ENCODE data around the gene POLD1.

Gene POLD1

DNA sequence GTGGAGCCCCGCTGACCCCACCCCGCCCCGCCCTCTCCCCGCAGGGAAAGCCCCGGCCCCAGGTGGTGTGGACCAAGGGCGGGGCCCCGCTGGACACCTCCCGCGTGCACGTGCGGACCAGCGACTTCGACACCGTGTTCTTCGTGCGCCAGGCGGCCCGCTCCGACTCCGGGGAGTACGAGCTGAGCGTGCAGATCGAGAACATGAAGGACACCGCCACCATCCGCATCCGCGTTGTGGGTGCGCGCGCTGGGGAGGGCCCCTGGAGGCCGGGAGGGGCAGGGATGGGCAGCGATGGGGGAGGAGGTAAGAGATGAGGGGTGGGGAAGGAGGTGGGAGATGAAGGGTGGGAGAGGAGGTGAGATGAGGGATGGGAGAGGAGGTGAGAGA, 74.9 kb downstream of the POLD1 start:
- Histone ChIP-seq H3K4me3 (no peak overlapping the region), H3K27ac (no peak overlapping the region)

DNA sequence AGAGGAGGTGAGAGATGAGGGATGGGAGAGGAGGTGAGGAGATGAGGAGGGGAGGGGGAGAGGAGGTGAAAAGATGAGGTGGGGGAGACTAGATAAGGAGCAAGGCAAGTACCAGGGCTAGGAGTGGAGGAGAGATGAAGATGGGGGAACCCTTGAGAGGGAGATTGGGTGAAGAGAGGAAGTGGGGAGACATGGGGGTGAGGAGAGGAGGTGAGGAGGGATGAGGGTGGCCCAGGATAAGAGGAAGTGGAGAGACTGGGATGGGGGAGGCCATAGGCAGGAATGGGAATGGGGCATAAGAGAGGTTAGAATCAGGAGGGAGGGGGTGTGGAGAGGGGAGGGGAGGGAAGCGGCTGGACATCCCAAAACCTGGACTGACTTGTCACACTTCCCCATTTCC, 75.5 kb downstream of the POLD1 start:
- Histone ChIP-seq H3K4me3 (no peak overlapping the region), H3K27ac (no peak overlapping the region)

DNA sequence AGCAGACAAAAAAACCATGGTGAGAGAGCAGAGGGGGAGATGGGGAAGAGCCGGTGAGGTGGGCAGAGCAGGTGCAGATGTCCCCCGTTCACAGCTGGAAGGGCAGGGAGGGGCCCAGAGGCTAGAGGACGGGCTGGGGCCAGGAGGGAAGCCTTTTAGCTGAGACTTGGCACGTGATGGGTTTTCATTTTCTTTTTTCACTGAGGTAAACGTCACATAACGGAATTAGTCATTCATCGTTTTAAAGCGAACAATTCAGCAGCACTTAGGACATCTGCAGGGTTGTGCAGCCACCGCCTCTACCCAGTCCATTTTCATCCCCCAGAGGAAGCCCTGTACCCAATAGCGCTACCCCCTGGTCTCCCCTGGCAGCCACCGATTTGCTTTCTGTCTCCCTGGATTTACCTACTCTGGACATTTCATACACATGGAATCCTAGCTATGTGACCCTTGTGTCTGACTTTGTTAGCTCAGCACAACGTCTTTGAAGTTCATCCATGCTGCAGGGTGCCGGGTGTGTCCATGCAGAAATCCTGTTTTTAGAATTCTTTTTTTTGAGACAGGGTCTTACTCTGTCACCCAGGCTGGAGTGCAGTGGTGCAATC, 76.1 kb downstream of the POLD1 start:
- no peak overlapping the region for H3K4me3 ChIP-seq
- H3K27ac ChIP-seq: no peak overlapping the region

DNA sequence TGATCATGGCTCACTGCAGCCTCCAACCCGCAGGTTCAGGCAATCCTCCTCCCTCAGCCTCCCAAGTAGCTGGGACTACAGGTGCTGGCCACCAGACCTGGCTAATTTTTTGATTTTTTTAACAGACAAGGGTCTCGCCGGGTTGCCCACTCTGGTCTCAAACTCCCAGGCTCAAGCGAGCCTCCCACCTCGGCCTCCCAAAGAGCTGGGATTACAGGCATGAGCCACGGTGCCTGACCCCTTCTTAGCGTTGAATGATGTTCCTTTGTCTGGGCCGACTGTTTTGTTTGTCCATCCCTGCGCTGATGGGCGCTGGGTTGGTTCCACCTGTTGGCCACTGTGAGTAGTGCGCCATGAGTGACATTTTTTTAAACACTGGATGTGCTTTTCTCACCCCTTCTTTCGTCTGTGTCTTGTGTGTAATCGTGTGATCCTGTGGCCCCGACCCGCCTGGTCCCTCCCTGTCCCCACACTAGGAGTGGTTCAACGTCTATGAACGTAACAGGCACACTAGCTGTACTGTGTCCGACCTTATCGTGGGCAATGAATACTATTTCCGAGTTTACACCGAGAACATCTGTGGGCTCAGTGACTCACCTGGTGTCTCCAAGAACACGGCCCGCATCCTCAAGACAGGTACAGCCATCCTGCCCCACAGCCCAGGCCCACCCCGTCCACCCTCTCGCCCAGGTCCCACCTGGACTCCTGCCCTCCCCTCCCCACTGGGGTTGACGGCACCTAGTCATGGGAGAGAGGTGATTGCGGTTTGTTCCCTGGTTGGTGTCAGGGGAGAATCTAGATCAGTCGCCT, 77.1 kb downstream of the POLD1 start:
- Histone ChIP-seq H3K27ac (no peak overlapping the region), H3K4me3 (no peak overlapping the region)

DNA sequence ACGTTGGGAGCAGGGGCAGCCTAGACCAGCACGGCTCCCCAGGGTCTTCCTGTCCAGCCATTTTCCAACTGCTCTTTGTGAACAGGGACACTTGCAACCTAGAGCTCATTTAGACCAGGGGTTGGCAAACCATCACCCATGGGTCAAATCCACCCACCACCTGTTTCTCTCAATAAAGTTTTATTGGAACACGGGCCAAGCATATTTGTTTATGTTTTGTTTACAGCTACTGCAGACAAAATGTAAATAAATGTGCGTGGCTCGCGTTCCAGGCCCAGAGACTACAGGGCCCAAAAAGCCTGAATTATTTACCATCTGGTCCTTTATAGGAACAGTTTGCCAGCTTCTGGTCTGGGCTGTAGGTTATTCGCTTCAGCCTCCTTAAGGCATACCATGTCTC, 78.8 kb downstream of the POLD1 start:
- Histone ChIP-seq H3K27ac (no peak overlapping the region), H3K4me3 (no peak overlapping the region)

DNA sequence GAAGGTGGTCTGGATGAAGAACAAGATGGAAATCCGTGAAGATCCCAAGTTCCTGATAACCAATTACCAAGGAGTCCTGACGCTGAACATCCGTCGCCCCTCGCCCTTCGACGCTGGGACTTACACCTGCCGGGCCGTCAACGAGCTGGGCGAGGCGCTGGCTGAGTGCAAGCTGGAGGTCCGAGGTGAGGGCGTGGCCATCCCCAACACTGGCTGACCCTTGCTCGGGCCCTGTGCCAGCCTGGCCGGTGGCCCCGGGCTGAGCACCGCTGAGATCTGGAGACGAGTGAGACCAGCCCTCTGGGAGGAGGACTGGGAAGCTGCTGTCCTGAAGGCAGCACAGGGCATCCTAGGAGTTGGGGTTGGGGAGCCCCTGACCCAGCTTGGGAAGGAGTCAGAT, 80.2 kb downstream of the POLD1 start:
- H3K27ac ChIP-seq: no peak overlapping the region
- H3K4me3 ChIP-seq: no peak overlapping the region

DNA sequence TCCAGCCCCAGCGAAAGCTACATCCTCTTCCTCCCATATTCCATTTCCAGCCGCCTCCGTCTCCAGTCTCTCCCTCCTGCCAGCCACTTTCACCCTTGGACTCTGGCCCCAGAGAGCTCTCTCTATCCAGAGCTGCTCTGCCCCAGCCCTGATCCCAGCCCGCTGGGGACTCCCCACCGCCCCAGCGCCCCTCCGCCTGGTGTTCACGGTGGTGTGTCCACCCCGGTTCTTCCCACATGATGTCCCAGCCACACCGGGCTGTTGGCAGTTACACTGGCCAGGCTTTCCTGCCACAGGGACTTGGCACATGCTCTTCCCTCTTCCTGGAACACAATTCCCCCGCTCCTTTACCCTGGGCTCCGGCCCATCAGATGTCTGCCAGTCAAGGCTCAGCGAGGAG, 80.9 kb downstream of the POLD1 start:
- Histone ChIP-seq H3K4me3 (no peak overlapping the region), H3K27ac (no peak overlapping the region)

DNA sequence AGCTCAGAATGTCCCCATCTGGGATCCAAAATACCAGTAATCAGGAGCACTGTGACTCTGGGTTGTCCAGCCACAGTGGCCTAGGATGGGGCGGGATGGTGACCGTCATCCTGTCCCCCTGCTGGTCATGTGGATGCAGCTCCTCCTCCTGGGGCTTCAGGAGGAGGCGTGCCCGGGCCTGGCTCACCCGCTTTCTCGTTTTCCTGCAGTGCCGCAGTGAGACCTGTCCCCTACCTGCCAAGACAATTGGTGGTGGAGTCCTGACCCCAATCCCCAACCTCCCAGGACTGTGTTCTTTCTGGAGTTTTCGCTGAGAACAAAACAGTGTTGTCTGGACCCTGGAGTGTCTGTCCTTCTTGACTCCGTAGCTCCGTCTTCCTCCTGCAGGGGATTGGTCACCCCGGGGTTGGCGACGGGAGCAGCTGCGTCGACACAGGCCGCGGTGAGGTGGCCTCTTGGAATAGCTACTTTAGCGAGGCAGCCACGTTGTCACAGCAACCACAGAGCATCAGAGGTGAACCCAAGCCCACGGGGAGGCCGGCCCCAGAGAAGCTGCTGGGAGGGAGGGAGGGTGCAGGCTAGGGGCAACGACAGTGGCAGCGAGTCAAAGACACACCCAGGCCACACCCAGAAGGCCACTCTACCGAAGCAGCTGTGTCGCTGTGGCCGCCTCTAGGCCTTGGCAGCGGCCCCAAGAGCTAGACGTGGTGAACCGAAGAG, 82.0 kb downstream of the POLD1 start:
- Histone ChIP-seq H3K27ac (no peak overlapping the region), H3K4me3 (no peak overlapping the region)

DNA sequence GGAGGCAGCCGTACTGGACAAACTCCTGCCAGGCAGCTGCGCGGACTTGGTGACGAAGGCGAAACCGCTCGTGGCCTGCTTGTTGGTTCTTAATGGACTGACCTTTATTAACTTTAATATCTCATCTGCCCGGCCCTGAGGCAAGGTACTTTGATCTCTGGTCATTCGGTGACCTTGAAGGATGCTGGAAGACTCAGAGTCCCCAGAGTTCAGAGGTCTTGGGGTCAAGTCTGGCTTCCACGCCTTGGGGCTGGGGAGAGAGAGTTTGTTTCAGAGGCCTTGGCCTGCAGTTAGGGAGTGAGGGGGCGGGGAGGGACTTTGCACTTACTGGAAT, 82.5 kb downstream of the POLD1 start:
- no peak overlapping the region for H3K4me3 ChIP-seq
- H3K27ac ChIP-seq: no peak overlapping the region

DNA sequence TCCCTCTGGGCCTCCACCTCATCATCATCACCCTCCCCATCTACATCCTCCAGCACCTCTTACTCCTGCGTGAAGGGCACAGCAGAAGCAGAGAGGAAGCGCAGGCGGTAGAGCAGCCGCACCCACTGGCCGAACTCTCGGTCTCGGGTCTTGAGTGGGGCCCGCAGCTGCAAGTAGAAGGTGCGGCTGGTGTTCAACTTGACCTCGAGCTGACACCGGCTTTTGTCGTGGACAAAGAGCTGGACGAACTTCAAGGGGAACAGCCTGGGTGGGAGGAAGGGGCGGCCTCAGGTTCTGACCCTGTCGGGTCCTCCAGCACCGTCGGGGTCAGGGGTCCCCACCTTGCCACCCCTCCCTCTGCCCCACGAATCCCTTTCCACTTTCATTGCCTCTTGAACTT, 83.4 kb downstream of the POLD1 start:
- H3K27ac ChIP-seq: no peak overlapping the region

More for the DNA sequence above, 83.4 kb downstream of the POLD1 start:
- no peak overlapping the region for H3K4me3 ChIP-seq

Measured in skin epidermis (tissue), 12 donors.